GM18505 (cell line): Measurements from ENCODE around the gene CLRN3.

Experiments used
- ATAC-seq: cut with Tn5 transposase; IDR thresholded peaks from one replicate; pipeline ENCODE4 v1.9.1; 2021; ENCODE audit not compliant: unreplicated experiment
- POLR2A ChIP-seq: IDR thresholded peaks from 4 replicates; pipeline ENCODE4 v1.6.1; 2011; ENCODE audit warnings: borderline replicate concordance; ENCODE audit not compliant: insufficient read depth, insufficient read length; ENCODE audit errors: extremely low read depth

Gene CLRN3, protein sequence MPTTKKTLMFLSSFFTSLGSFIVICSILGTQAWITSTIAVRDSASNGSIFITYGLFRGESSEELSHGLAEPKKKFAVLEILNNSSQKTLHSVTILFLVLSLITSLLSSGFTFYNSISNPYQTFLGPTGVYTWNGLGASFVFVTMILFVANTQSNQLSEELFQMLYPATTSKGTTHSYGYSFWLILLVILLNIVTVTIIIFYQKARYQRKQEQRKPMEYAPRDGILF

DNA sequence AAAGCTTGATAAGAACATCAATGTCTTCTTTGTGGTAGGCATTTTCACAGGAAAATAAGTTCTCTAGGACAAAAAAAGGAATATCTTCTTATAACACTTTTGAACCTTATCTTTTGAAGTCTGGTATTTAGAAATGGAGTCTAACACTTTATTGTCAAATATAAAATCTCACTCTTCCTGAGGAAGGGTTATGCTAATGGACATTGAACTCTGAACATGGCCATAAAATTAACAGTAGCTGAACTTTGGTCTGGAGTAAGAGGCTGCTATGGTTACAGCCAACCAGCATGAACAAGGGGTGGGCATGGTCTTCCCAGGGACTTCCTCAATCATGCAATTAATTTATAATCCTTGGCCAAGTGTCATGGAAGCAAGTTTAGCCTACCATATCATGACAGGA is at the start of gene CLRN3:
Gene CLRN3 (minus strand): TSS at position 199 of the 400 bp plus-strand sequence. CDS start 157 bp downstream, at position 42.
- no peak for ATAC-seq
- TF ChIP-seq POLR2A = no peak

DNA sequence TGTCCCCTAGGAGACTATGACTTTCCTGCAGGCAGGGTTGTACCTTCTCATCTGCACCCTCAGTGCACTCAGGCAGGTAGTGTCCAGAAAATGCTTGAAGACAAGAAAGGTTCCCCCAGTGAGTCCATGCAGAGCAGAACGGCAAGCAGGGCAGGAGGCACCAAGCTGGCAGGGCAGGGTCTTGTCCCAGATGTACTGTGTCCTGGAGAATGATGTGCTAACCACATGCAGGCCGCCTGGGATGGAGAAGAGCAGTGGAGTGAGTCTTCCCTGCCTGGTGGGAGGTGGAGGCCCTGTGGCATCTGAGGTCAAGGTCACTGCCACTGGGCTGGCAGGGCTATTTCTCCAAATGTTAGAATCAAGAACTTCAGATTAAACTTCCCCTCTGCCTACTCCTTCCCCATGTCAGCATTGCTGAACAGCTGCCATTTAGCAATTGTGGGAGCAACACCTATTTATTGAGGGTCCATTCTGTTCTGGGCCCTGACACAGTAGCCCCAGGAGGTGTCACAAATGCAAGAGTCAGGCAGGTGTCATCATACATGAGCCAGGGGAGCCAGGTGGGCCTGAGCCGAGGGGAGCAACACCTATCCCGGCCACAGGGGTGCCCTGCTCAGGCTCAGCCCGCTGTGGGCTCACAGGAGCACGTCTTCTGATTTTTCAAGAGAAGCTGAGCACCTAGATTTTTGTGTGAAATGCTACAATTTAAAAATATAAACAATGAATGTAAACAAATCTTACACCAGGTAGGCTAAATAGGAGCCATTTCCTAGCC is 48.3 kb upstream of the CLRN3 start:
- ATAC-seq = no peak
- no peak for TF ChIP-seq POLR2A

DNA sequence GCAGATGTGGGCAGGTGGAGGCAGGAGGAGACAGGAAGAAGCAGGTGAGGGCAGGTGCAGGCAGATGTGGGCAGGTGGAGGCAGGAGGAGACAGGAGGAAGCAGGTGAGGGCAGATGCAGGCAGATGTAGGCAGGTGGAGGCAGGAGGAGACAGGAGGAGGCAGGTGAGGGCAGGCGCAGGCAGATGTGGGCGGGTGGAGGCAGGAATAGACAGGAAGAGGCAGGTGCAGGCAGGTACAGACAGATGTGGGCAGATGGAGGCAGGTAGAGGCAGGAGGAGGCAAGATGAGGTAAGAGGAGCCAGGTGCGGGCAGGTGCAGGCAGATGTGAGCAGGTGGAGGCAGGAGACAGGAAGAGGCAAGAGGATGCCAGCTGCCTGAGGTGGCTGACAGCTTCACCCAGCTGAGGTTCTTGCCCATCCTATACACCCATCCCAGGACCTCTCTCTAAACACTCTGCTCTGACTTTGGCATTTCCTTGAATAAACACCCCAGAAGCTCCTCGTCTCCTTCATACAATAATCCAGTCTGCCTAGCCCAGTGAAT is 47.1 kb upstream of the CLRN3 start:
- no peak for ATAC-seq

DNA sequence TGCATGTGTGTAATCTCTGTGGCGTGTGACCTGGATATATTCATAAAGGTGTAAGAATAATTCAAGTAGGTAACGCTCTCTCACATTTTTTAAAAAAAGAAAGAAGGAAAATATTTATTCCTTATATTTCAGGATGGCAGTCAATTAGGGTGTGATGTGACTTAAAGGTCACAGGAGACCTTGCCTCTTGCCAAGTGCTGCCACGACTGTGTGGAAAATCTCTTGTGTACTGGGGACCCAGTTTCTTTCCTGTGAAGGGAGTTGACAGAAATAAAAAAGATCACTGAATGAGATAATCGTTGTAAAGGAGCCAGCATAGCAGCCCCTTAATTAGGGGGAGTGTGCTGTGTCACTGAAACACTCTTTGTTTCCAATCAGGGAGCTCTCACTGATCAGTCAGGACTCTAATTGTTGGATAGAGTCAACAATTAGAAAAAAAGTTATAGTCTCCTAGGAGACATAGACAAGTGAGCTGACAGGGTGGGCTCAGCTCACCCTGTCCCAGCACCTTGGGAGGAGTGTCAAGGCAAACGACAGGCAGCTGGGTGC is 45.2 kb upstream of the CLRN3 start:
- no peak for ATAC-seq
- no peak for TF ChIP-seq POLR2A

More for the DNA sequence above, 47.1 kb upstream of the CLRN3 start:
- TF ChIP-seq POLR2A = no peak

GRCh38 chr10:127937069-127937468 is 44.3 kb upstream of the CLRN3 start:
- TF ChIP-seq POLR2A = no peak
- no peak for ATAC-seq

DNA sequence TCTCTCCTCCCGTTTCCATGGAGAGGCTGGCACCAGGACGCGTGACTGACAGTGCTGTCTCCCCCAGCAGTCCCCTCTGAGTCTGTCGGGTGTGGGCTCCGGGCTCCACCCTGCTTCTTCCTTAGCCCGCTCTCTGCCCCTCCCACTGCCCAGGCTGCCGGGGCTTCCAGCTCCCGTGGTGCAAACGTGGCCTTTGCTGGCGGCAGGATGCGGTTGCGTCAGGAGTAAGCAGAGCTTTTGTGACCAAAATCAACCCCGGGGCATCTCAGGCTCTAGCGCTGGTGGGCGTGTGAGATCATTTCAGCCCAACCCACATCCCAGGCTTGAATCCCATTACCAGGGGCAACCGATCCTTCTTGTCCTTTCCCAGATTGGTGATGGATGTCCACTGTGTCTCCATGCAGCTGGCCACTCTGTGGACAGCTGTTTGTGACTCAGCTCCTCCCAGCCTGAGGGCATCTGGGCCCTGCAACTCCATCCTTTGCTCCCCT is 42.4 kb upstream of the CLRN3 start:
- ATAC-seq = no peak
- no peak for TF ChIP-seq POLR2A

DNA sequence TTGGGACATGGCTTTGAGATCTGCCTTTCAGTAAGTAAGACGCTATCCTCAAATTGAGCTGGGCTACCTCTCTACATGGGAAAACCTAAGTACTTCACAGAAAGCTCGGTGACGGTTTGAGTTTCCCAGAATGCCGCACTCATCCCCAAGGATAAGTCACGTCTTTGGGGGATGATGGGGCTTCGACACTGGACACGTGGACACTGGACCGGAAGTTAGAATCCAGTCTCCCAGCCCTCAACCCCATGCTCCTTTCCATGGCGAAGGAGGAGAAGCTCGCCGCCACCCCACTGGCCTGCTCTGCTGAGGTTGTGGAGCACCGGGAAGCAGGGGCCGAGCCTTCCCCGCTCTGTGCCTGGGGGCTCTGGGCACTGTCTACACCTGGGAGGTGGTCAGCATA is 41.6 kb upstream of the CLRN3 start:
- no peak for TF ChIP-seq POLR2A
- no peak for ATAC-seq

- no peak for ATAC-seq
- TF ChIP-seq POLR2A = no peak
These were observed 40.5 kb upstream of the CLRN3 start for GRCh38 chr10:127933271-127933670.

GRCh38 chr10:127932521-127933270 is 40.0 kb upstream of the CLRN3 start:
- ATAC-seq = no peak
- TF ChIP-seq POLR2A = no peak

DNA sequence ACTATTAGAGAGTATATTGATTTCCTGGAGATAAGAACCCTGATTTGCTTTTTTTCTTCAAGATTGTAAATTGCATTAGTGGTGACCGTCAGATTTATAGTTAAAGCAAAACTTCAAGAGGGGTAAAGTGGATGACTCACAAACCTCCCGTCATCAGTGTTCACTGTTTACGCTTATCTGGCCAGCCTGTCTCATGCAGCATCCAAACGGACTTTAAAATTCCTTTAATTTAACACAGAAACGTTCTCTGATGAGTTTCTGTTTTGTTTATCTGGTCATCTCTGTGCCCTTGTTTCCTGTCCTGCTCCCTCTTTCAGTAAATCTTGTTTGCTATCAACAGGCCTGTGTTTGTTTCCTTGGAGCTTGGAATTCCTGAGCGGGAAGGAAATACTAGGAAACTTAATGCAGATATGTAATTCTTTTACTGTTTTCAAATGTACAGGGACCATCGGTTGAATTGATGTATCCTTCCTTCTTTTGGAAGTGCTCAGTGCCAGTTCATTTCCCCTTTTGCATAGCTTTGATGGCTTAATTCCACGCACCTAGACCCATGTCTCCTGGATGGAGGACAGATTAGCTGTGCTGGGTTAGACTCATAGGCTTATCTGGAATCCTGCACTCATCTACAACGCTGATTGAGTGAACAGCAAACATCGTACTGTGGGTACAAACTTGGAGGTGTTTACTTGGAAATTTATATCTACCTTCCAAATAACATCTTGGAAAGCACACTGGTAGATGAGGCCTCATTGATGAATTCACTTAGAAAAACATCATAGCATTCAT is 35.5 kb upstream of the CLRN3 start:
- no peak for TF ChIP-seq POLR2A

GRCh38 chr10:127926455-127926854 is 33.7 kb upstream of the CLRN3 start:
- ATAC-seq = no peak
- no peak for TF ChIP-seq POLR2A

More for the DNA sequence above, 35.5 kb upstream of the CLRN3 start:
- no peak for ATAC-seq
